HG03520 (cell line): ENCODE data around the gene SSR2.
"Not testable (repeated sequence)": the region's sequence is repeated elsewhere in the genome, so short reads cannot be mapped to it uniquely, and the experiment has no call there.

Experiments used
- ATAC-seq: cut with Tn5 transposase; IDR thresholded peaks from one replicate; pipeline ENCODE4 v1.9.1; 2021; ENCODE audit warnings: mild to moderate bottlenecking, moderate library complexity; ENCODE audit not compliant: unreplicated experiment

SSR2 gene

GRCh38 chr1:155996166-155996565 is 24.6 kb downstream of the SSR2 start:
- ATAC-seq = no peak

GRCh38 chr1:155993595-155993994 is 27.2 kb downstream of the SSR2 start:
- no peak for ATAC-seq

- ATAC-seq = no peak
Measured at GRCh38 chr1:155990005-155990739, 30.6 kb downstream of the SSR2 start.

- ATAC-seq = peak; percentile 55
Measured at GRCh38 chr1:155989242-155990004, 31.3 kb downstream of the SSR2 start.

GRCh38 chr1:155984903-155985645 is 35.7 kb downstream of the SSR2 start:
- not testable (repeated sequence) for ATAC-seq

- no peak for ATAC-seq
Measured at GRCh38 chr1:155984341-155984740, 36.4 kb downstream of the SSR2 start.

GRCh38 chr1:155983191-155984024 is 37.3 kb downstream of the SSR2 start:
- no peak for ATAC-seq

- ATAC-seq = no peak
Measured at GRCh38 chr1:155982106-155982505, 38.6 kb downstream of the SSR2 start.

GRCh38 chr1:155981266-155982088 is 39.3 kb downstream of the SSR2 start:
- no peak for ATAC-seq

- no peak for ATAC-seq
Measured at GRCh38 chr1:155979597-155980343, 41.0 kb downstream of the SSR2 start.

GRCh38 chr1:155978973-155979429 is 41.8 kb downstream of the SSR2 start:
- ATAC-seq = no peak

GRCh38 chr1:155978325-155978972 is 42.3 kb downstream of the SSR2 start, which contains the start of gene ARHGEF2:
Gene ARHGEF2 (minus strand): TSS chr1:155978547. CDS start chr1:155978427, 120 bp downstream.
- no peak for ATAC-seq

- ATAC-seq = no peak
Measured at GRCh38 chr1:155977690-155978324, 42.9 kb downstream of the SSR2 start.

GRCh38 chr1:155976913-155977689 is 43.6 kb downstream of the SSR2 start:
- ATAC-seq = no peak

- ATAC-seq = no peak
Measured at GRCh38 chr1:155976062-155976912, 44.5 kb downstream of the SSR2 start.

GRCh38 chr1:155975375-155976061 is 45.2 kb downstream of the SSR2 start:
- ATAC-seq = no peak
